Pulmonary artery endothelial cell (primary cell): ENCODE measurements around the gene PELI2. TPM values are rescaled to one million over a fixed set of nuclear protein-coding genes. Genes with fewer than 3 reads are reported as not detected.

Experiments used
- DNase-seq: peaks from one replicate; pipeline ENCODE4 v3.0.0-alpha.2; 2011; ENCODE audit warnings: low read depth, low spot score
- total RNA-seq: library from RNA; depleted of rRNA; stranded (reverse); fragments of >200 nt; gene quantifications from 2 replicates; pipeline ENCODE4 v1.2.3, GENCODE V29; 2014

The PELI2 gene, protein sequence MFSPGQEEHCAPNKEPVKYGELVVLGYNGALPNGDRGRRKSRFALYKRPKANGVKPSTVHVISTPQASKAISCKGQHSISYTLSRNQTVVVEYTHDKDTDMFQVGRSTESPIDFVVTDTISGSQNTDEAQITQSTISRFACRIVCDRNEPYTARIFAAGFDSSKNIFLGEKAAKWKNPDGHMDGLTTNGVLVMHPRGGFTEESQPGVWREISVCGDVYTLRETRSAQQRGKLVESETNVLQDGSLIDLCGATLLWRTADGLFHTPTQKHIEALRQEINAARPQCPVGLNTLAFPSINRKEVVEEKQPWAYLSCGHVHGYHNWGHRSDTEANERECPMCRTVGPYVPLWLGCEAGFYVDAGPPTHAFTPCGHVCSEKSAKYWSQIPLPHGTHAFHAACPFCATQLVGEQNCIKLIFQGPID
- total RNA-seq, result 13.6 TPM in 2 replicates

DNA sequence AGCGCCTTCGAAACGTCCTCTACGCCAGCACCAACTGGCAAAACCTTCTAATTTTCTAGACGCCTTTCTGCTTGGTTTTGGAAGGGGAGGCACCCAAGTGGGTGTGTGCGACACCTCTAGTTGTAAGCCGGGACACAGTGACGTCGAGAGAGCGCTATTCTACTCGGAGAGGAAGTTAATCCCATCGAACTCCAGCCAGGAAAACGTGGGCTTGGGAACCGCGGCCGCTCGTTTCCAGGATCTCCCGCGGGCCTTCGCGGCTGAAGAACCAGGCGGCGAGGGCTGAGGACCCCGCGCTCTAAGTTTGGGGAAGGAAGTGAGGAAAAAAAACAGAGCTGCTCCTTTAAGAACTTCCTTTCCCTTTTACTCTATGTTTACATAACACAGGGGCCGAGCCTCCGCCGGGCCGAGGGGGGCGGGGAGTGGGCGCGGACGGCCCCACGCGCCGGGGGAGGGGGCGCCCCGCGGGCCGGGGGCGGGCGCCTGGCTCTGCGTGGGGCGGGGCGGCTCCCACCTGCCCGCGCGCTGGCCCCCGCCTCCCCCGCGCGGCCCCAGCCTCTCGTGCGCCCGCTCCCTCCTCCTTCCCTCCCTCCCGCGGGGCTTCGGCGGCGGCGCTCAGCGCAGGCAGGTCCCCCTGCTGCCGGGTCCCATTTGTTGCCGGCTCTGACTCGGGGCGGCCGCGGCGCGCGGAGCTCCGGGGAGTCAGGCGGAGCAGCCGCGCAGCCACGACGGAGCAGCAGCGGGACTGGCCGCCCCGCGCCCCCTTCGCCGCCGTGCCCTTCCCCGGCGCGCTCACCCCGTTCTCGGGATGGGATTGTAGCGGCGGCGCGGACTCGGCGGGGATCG lies at the start of gene PELI2:
Gene PELI2, plus strand, starts transcription at position 647 of the 846 bp plus-strand sequence. CDS start 250 bp downstream, outside the sequence.
- DNase-seq, result peak; percentile 24

DNA sequence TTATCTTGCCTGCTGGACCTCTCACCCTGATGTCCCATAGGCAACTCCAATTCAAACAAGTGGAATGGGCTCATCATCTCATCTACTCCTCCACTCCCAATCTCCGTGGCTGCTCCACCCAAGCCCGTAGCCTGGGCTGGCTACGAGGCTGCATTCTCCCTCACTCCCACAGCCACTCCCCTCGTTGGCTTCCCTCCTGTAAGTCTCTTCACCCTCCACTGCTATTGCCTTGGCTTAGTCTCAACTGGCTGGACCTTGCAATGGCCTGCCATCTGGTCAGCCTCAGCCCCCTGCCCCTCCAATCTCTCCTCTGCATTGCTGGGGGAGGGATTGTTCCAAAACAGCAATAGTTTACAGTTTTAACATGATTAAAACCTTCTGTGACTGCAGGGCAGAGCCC lies 44.4 kb upstream of the PELI2 start:
- no peak for DNase-seq

DNA sequence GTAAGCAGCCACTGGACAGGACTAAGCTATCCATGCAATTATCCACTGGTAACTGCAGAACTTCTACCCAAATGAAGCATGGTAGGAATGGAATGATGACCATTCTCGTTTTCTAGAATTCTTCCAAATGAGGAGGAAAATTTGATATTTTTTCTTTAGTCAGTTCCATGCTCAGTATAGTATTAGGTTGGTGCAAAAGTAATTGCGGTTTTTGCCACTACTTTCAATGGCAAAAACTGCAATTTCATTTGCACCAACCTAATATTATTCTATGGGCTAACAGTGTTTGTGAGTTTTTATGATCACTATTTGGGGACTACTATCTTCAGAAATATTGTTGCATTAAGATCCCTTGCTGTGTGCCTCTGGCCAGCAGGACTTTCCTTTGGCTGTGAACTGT lies 42.9 kb upstream of the PELI2 start:
- DNase-seq, result no peak

DNA sequence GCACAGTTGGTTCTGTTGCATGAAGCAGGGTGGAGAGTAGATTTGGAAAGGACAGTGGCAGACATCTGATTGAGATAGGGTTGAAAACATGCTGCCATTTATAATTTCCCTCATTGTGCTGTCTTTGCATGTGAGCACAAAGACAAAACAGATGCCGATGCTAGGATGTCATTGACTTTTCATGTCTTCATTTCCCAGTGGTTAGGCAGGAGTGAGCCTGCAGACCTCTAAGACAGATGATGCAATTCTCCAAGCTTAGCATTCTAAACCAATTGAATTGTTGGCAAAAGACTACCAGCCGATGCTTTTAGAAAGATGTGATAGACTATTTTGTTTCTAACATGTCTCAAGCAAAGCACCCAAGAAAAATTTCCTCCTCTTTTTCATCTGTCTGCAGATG lies 37.1 kb upstream of the PELI2 start:
- DNase-seq, result no peak

DNA sequence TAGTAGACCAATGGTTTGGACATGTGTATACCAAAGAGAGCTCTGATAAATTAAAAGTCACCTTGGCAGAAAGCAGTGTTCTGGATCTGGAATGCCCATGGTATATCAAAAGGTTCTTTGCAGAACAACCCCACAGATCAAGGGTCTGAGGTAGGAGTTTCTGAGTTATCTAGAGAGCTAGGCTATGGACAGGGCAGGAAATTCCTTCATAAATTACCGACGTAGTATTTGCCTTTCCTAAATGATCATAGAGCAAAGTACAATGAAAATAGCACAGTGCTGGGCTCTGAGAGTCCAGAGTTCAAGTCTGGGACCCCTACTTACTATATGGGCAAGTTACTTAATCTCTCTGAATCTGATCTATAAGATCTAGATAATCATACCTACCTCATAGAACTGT lies 35.3 kb upstream of the PELI2 start:
- no peak for DNase-seq

DNA sequence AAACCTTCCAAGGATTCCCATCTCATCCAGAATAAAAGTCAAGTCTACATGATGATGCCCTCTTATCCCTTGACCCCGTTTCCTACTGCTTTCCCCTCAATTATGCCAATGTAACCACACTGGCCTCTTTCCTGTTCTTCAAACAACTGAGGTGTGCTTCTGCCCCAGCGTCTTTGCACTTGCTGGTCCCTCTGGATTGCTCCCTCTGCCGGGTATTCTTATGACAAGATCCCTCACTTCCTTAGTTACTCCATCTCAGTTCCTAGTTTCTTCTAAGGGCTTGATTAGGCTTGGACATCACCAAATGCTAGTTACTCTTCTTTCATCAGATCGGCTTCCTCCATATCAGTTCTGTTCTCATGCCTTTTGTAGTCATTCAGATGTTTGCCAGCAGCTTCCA lies 32.7 kb upstream of the PELI2 start:
- no peak for DNase-seq

DNA sequence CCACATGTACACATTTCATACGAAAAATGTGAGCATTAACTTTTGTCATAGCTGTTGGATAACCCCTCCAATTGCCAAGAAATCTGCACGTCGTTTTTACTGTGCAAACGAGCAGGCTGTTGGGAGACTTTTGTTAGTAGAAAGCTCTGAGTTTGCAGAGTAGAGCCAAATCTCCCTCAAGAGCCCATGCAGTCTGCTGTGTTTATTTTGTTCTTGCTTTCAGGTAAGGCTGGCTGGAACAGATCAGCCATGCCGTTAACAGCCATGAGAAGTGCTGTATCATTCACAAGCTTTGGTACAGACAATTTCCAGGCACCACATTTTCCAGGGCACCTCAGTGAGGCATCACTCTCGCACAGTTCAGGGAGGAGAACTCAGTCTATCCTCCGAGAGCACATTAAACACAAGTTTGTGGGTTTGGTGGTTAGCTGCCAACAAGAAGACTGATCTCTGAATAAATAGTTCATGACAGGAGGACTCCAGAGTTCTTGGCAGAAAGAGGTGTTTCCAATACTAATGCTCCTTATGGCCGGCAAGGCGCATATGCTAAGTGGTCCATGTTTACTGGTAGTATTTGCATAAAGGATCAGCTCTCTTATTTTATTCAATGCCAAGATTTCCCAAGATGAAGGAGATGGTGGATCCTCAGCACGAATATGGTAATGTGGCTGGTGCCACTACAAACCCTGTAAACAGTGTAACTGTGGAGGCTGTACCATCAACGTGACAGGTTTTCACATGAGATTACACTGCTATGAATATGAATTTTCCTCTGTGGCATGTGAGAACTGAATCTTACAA lies 30.3 kb upstream of the PELI2 start:
- no peak for DNase-seq

DNA sequence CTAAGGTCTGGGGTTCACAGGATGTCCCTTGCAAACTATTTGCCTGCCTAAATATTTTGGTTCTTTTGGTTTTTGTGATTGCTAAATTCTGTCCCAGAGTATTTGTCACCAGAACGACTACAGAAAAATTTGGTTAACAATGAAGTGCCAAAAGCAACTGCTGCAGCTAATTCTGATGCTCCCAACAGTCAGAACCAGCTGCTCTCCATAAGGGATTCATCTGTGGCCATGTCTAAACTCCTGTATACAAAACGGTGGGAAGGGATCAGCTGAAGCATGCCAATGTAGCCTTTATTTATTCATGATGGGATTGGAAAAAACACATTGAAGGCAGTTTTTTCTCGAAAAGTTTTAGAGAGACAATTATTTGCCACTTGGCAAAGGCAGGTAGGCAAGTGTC lies 29.3 kb upstream of the PELI2 start:
- DNase-seq, result no peak

DNA sequence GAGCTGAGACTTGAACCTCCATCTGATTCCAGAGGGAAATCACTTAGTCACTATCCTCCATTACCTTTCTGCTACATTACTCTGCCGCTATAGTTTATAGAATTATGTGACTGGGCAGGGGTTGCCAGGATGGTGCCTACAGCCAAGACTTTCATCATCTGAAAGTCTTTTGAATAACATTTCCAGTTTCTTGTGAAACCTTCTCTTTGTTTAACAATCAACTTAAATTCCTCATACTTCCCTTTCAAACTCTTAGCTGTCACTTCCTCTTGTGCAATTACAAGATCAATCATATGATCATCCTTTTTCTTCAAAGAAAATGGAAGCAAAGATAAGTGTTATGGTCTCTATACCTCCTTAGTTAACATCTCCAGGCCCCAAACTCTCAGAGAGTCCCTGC lies 25.4 kb upstream of the PELI2 start:
- DNase-seq, result no peak

DNA sequence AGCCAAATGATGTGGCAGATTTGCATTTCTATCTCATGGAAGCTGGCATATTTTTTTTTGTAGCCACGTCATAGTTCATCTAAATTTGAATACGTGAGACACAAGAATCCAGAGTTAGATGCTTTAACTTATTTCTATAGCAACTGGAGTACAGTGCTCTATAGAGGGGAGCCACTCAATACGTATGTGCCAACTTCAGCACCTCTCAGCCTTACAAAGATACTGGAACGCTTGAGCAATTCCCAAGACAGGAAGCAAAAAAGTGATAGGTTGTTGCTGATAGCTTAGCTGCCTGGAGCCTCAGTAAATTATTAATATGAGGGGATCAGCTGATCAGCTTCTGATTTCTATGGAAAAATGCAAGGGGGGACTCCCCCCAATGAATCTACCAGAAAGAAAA lies 24.1 kb upstream of the PELI2 start:
- no peak for DNase-seq

DNA sequence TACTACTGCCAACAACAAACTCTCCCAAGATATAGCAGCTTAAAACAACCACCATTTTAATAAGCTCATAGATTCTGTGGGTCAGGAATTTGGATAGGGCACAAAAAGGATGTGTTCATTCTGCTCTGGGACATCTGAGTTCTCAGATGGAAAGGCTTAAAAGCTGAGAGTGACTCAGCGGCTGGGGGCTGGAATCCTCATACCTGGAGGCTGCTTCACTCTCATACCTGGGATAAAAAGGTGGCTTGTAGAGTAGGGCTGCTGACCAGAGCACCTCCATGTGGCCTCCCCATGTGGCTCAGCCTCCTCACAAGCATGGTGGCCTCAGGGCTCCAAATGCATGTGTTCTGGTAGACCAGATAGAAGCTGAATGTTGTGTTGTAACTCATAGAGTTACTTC lies 20.2 kb upstream of the PELI2 start:
- no peak for DNase-seq

DNA sequence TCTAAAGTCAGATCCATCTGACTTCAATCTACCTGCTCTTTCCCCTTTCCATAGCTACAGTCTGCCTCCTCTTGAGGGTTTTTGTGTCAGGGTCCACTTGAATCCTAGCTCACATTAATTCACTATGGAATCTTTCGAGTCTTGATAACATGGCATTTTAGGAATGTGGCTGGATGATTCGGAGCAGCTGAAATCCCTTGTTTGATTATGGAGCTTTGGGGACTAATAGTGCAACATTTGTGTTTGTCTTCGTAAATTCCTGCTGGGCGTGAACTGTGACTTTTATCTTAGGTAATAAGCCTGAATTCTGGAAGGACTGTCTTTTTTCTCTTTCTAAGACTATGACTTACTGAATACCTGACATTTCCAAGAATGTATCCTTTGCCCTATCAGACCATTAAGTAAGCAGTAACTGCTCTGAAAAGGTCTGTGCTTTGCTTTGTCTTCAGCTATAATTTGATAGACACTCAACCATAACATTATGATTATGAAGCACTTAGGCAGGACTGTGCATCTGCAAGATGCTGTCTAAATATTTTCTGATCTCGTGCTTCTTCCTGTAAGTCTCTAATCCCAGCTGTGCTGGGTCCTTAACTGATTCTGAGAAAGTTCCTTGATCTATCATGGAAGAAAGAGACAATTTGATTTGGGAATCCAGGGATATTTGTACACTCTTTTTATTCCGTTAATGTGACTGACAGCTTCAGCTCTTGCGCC lies 19.0 kb upstream of the PELI2 start:
- no peak for DNase-seq

DNA sequence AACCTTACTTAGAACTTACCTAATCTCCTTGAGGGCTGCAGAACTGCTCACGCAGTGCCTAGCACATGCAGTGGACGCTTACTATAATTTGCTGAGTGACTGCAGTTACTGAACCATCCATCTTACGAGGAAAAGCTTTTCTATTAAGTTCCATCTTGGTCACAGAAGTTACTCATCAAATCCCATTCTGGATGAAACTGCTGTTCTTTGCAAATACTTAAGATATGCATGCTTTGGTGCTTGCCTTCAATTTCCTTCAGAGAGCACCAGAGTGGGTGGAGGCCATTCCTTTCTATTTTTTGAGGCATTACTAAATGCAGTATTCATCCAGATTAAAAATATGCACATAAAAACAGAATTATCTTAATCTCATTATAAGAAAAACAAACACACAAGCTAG lies 17.7 kb upstream of the PELI2 start:
- no peak for DNase-seq

DNA sequence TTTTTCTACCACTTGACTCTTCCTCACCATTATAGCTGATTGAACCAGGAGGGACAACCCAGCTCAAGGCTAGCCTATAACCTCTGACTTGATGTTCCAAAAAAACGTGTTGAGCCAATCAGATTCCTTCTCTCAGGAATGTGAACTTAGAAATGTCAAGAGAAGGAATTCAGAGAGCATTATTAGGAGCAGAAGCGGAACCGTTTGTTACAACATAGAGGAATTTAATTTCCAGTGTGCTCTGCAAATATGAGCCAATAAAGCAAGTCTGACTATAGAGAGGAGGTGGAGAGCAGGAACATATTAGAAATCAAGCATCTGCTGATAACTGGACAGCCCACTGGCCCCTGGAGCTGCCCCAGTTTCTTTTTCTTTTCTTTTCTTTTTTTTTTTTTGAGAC lies 15.3 kb upstream of the PELI2 start:
- DNase-seq, result no peak

DNA sequence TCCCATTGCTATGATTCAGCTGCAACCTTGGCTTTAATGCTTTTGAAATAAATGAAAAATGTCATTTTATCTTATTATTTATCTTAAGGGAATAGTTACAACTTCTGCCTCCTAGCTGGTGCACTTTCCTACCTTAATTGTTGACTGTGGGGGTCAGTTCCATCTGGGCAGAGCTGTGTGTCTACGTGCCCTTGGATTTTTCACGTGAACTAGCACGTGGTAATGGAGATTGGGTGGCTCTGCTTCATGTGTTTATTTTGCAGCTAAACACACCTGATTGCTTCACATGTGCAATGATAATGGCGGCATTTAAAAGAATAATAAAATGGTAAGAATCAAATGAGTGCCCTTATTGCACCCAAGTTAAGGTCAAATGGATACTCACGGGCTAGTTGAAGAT lies 10.6 kb upstream of the PELI2 start:
- no peak for DNase-seq

DNA sequence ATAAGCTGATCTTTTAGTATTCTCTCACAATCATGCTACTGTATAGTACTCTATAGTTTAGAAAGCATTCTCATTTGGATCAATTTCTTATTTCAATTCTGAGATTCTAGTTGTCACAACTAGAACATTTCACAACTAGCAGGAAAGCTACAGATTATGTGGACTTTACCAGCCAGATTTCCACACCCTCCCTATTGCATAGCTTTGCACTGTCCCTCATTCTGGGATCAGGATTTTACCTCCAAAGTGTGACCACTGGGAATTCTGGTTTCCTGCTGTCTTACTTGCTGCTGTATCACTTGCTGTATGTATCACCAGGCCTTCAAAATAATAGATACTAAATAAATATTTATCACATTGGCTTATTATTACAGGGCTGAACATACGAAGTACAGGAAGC lies 10.2 kb upstream of the PELI2 start:
- no peak for DNase-seq

DNA sequence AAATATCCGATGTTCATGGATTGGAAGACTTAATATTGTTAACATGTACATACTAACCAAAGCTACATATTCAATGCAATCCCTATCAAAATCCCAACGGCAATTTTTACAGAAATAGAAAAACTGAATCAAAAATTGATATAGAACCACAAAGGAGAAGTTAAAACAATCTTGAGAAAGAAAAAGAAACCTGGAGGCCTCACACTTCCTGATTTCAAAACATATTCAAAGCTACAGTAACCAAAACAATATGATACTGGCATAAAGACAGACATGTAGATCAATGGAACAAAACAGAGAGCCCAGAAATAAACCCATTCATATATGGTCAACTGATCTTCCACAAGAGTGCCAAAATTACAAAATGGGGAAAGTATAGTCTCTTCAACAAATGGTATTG lies 5.4 kb upstream of the PELI2 start:
- no peak for DNase-seq

DNA sequence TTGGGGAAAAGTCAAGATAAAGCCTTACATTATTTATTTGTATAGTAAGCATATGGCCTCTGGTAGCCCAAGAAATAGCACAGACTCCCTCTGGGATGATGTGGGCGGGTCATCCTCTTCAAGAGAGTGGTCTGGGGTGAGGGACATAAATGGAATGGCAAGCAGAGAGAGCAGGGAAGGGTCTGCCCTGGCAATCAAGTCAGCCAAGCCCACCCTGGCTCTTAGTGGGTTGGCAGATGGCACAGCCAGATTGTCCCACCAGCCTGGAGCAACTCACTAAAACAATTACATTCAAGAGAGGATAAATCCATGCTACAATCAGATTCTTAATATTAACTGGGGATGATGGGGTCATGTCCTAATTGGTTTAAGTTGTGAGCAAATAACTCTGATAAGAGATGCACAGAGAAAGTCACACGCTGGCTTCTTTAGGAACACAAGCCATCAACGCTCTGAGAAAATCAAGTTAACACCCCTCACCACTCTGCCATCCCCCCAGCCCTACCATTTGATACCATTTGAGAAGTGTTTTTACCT lies 2.8 kb upstream of the PELI2 start:
- DNase-seq, result no peak

DNA sequence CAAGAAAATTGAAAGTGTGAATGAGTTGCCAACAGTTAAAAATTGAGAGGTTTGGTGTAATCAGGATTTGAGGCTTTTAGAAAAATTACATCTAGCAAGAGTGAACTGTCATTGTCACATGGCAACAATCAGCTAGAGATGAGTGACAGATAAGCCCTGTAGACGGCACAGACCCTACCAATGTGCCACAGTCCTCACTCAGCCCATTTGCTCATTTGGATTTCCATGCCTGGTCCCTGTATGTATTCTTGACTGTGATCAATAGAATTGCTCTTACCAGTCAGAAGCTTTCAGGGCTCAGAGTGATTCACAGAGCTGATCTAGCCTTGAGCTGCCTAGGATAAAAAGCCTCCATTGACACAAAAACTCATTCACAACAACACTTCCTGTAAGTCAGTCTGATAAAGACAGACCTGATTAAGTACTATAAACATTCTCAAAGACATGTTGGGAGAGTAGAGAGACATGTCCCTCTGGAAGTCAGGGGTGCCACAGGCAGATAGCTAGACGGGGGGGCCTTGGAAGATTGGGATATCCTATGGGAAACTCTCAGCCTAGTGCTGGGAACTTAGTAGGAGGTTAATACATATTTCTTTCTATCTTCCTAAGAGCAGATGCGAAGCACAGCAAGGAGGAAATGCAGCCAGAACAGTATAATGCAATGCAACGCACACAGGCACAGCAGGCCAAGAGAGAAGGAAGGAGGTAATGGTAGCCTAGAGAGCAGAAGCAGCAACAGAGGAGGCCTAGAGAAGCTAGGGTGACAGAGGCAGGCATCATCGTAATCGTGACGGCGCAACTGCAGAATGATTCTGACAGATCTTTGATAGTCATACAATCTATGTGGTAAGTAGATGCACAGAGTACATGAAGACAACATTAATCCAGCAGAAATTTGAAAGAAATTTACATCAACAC lies 2.0 kb upstream of the PELI2 start:
- no peak for DNase-seq

DNA sequence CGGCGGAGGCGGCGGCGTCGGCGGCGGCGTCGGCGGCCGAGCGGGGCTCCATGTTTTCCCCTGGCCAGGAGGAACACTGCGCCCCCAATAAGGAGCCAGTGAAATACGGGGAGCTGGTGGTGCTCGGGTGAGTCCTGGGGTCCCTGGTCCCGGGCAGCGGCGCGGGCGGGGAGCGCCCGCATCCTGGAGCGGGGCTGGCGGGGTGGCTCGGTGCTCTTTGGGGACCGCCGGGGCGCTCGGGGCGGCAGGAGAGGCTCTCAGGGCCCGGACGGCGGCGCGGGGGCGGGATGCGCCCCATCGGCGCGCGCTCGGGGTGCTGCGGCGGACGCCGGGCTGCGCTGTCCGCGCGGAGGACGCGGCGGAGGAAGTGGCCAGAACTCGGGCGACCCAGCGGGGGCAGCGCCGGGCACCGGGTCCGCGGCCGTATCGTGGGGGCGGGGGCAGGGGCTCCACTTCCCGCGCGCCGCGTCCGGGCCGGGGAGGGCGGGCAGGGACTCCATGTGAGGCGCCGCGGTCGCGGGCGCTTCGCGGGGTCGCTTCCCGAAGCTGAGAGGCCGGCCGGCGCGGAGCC lies 485 bp downstream of the PELI2 start:
- DNase-seq, result no peak
